H9 (cell line): Measurements from ENCODE around the gene PRPH2. TPM values are rescaled to one million over a fixed set of nuclear protein-coding genes. Genes with fewer than 3 reads are reported as not detected.

Experiments used
- DNase-seq: peaks from one replicate; pipeline ENCODE4 v3.0.0-alpha.2; 2017
- H2AFZ ChIP-seq: one replicate; pipeline ENCODE4 v1.6.1; 2013; ENCODE audit warnings: mild to moderate bottlenecking, low read length, control low read depth, moderate library complexity
- H2AK5ac ChIP-seq: 2 replicates; pipeline ENCODE4 v1.6.1; 2013; ENCODE audit warnings: low read length, control low read depth, mixed read lengths; ENCODE audit not compliant: insufficient read length
- H2BK120ac ChIP-seq: one replicate; pipeline ENCODE4 v1.6.1; 2013; ENCODE audit warnings: low read depth, mild to moderate bottlenecking, low read length, control low read depth, inconsistent platforms; ENCODE audit not compliant: poor library complexity, severe bottlenecking
- H2BK12ac ChIP-seq: 2 replicates; pipeline ENCODE4 v1.6.1; 2013; ENCODE audit warnings: low read length, control low read depth, mixed read lengths, low read depth; ENCODE audit not compliant: insufficient read length
- H2BK15ac ChIP-seq: 2 replicates; pipeline ENCODE4 v1.6.1; 2013; ENCODE audit warnings: low read depth, low read length, control low read depth
- H2BK20ac ChIP-seq: one replicate; pipeline ENCODE4 v1.6.1; 2013; ENCODE audit warnings: low read depth, mild to moderate bottlenecking, low read length, control low read depth, inconsistent platforms; ENCODE audit not compliant: poor library complexity, severe bottlenecking
- H2BK5ac ChIP-seq: 2 replicates; pipeline ENCODE4 v1.6.1; 2013; ENCODE audit warnings: low read length, control low read depth, mixed read lengths; ENCODE audit not compliant: insufficient read length
- H3K14ac ChIP-seq: 2 replicates; pipeline ENCODE4 v1.6.1; 2013; ENCODE audit warnings: low read length, control low read depth; ENCODE audit not compliant: insufficient read depth
- H3K18ac ChIP-seq: 2 replicates; pipeline ENCODE4 v1.6.1; 2013; ENCODE audit warnings: low read depth, mild to moderate bottlenecking, mixed read lengths, low read length, control low read depth; ENCODE audit not compliant: insufficient read length
- H3K23ac ChIP-seq: 2 replicates; pipeline ENCODE4 v1.6.1; 2013; ENCODE audit warnings: low read length, control low read depth, mixed read lengths, low read depth; ENCODE audit not compliant: insufficient read length
- H3K23me2 ChIP-seq: 2 replicates; pipeline ENCODE4 v1.6.1; 2013; ENCODE audit warnings: low read depth, mild to moderate bottlenecking, mixed read lengths, low read length, control low read depth; ENCODE audit not compliant: insufficient read length, poor library complexity, severe bottlenecking
- H3K27ac ChIP-seq: 2 replicates; pipeline ENCODE4 v1.5.1; 2013; ENCODE audit warnings: low read length, control low read depth, mixed read lengths, low read depth; ENCODE audit not compliant: insufficient read length
- H3K27me3 ChIP-seq: 2 replicates; pipeline ENCODE4 v1.6.1; 2013; ENCODE audit warnings: low read length, control low read depth, inconsistent platforms; ENCODE audit not compliant: insufficient read depth
- H3K4ac ChIP-seq: 2 replicates; pipeline ENCODE4 v1.6.1; 2013; ENCODE audit warnings: low read depth, mild to moderate bottlenecking, control low read depth, inconsistent platforms, low read length, moderate library complexity
- H3K4me1 ChIP-seq: 2 replicates; pipeline ENCODE4 v1.6.1; 2013; ENCODE audit warnings: low read length, control low read depth, inconsistent platforms; ENCODE audit not compliant: insufficient read depth
- H3K4me2 ChIP-seq: 2 replicates; pipeline ENCODE4 v1.6.1; 2013; ENCODE audit warnings: low read length, control low read depth, mixed read lengths; ENCODE audit not compliant: insufficient read length, insufficient read depth
- H3K56ac ChIP-seq: 2 replicates; pipeline ENCODE4 v1.6.1; 2013; ENCODE audit warnings: low read depth, mild to moderate bottlenecking, mixed read lengths, low read length, control low read depth; ENCODE audit not compliant: insufficient read length
- H3K79me1 ChIP-seq: 2 replicates; pipeline ENCODE4 v1.6.1; 2013; ENCODE audit warnings: low read depth, mild to moderate bottlenecking, moderate library complexity, low read length, control low read depth, inconsistent platforms; ENCODE audit not compliant: insufficient read depth, poor library complexity, severe bottlenecking
- H3K79me2 ChIP-seq: 2 replicates; pipeline ENCODE4 v1.6.1; 2013; ENCODE audit warnings: low read length, control low read depth, inconsistent platforms; ENCODE audit not compliant: insufficient read depth
- H3K9ac ChIP-seq: 2 replicates; pipeline ENCODE4 v1.6.1; 2013; ENCODE audit warnings: low read length, control low read depth, mixed read lengths; ENCODE audit not compliant: insufficient read length; ENCODE audit errors: extremely low read depth
- H3K9me3 ChIP-seq: one replicate; pipeline ENCODE4 v1.6.1; 2013; ENCODE audit warnings: low read depth, low read length, inconsistent platforms; ENCODE audit not compliant: control insufficient read depth
- H3T11ph ChIP-seq: one replicate; pipeline ENCODE4 v1.6.1; 2013; ENCODE audit warnings: mild to moderate bottlenecking, low read length, control low read depth, inconsistent platforms
- H4K20me1 ChIP-seq: one replicate; pipeline ENCODE4 v1.6.1; 2013; ENCODE audit not compliant: control insufficient read depth, insufficient read length, insufficient read depth
- H4K5ac ChIP-seq: 2 replicates; pipeline ENCODE4 v1.6.1; 2013; ENCODE audit warnings: low read depth, mild to moderate bottlenecking, mixed read lengths, low read length, control low read depth; ENCODE audit not compliant: insufficient read length
- H4K8ac ChIP-seq: replicated peaks from 2 replicates; pipeline ENCODE4 v1.6.1; 2013; ENCODE audit warnings: low read length, control low read depth, mixed read lengths, low read depth; ENCODE audit not compliant: insufficient read length
- H4K91ac ChIP-seq: 2 replicates; pipeline ENCODE4 v1.6.1; 2013; ENCODE audit warnings: low read depth, mild to moderate bottlenecking, moderate library complexity, mixed read lengths, low read length, control low read depth; ENCODE audit not compliant: insufficient read length
- H3K27ac Mint-ChIP-seq, 3 experiments: 2 replicates in 2 of 3; 3 replicates in 1 of 3; pipeline ENCODE4 v1.8.0; 2020 to 2021; ENCODE audit warnings: mixed read lengths in 3 of 3, mild to moderate bottlenecking in 1 of 3, moderate library complexity in 1 of 3
- H3K27me3 Mint-ChIP-seq: 2 replicates; pipeline ENCODE4 v1.8.0; 2021; ENCODE audit warnings: low read depth, mild to moderate bottlenecking, moderate library complexity, mixed read lengths
- H3K36me3 Mint-ChIP-seq, 3 experiments: 2 replicates in 2 of 3; 3 replicates in 1 of 3; pipeline ENCODE4 v1.8.0; 2020 to 2021; ENCODE audit warnings: low read depth in 3 of 3, mixed read lengths in 3 of 3; ENCODE audit not compliant: insufficient read depth in 1 of 3
- H3K4me1 Mint-ChIP-seq, 2 experiments: 2 replicates each; pipeline ENCODE4 v1.8.0; 2020; ENCODE audit warnings: mixed read lengths in 2 of 2
- H3K4me3 Mint-ChIP-seq, 2 experiments: 2 replicates in 1 of 2; 3 replicates in 1 of 2; pipeline ENCODE4 v1.8.0; 2020 to 2021; ENCODE audit warnings: mild to moderate bottlenecking in 2 of 2, mixed read lengths in 2 of 2, moderate library complexity in 1 of 2
- H3K9me3 Mint-ChIP-seq, 2 experiments: 2 replicates in 1 of 2; 3 replicates in 1 of 2; pipeline ENCODE4 v1.8.0; 2020; ENCODE audit warnings: mild to moderate bottlenecking in 2 of 2, mixed read lengths in 2 of 2, moderate library complexity in 1 of 2
- CTCF ChIP-seq: fragments of 200-600 bp; sonication (generic); conservative IDR thresholded peaks from 3 replicates; pipeline ENCODE4 v1.8.0; 2021; ENCODE audit warnings: antibody characterized with exemption, mild to moderate bottlenecking
- WGBS: extraction: QIAGEN DNeasy Blood & Tissue Kit; methylation state at CpG from one replicate; pipeline ENCODE4 v1.1.7; 2013; ENCODE audit warnings: missing lambda C conversion rate, low lambda C conversion rate, mixed read lengths; ENCODE audit not compliant: insufficient read length; ENCODE audit errors: extremely low coverage; 5-methylcytosine and 5-hydroxymethylcytosine counted together
- total RNA-seq: library from RNA; stranded (reverse); gene quantifications from 2 replicates; pipeline ENCODE4 v1.2.1, GENCODE V29; 2021

Gene PRPH2
- total RNA-seq, 1 experiment from 2014 or later: 0.31 TPM

GRCh38 chr6:42762950-42763349, 40.6 kb upstream of the PRPH2 start:
- H3K9me3 Mint-ChIP-seq: no peaks in the 10 kb centered on the region
- no peak overlapping the region for H3K4me3 Mint-ChIP-seq
- WGBS: no CpG with 5 or more reads among the region's 3 CpGs
- no peak overlapping the region for H3K9ac ChIP-seq
- DNase-seq: no peak
- no peaks in the 10 kb centered on the region for H3K9me3 ChIP-seq
- no peak overlapping the region for H3K27ac Mint-ChIP-seq
- H3T11ph ChIP-seq: no peak overlapping the region
- no peak overlapping the region for H3K4ac ChIP-seq
- H4K20me1 ChIP-seq: no peaks in the 10 kb centered on the region
- H2BK120ac ChIP-seq: no peak overlapping the region
- H3K56ac ChIP-seq: no peak overlapping the region
- H3K27me3 Mint-ChIP-seq: no peaks in the 10 kb centered on the region
- H4K5ac ChIP-seq: no peak overlapping the region
- no peak overlapping the region for H2AFZ ChIP-seq
- no peak overlapping the region for H3K4me2 ChIP-seq
- H3K4me1 Mint-ChIP-seq: peaks cover 28 to 30% of the 10 kb centered on the region in 2 experiments
- TF ChIP-seq CTCF: no peak
- no peak overlapping the region for H3K14ac ChIP-seq
- no peak overlapping the region for H3K23ac ChIP-seq
- H3K79me2 ChIP-seq: no peaks in the 10 kb centered on the region
- H3K27ac ChIP-seq: no peak overlapping the region
- H3K23me2 ChIP-seq: no peaks in the 10 kb centered on the region
- H2BK5ac ChIP-seq: no peak overlapping the region
- no peak overlapping the region for H4K8ac ChIP-seq
- peaks cover 0 to 22% (median 9%) of the 10 kb centered on the region in 3 experiments; a peak in 4 of 7 replicates for H3K36me3 Mint-ChIP-seq
- no peak overlapping the region for H2AK5ac ChIP-seq
- H3K4me1 ChIP-seq: peaks cover 9% of the 10 kb centered on the region; the same call in 1 of the 2 replicates
- H3K18ac ChIP-seq: no peak overlapping the region
- H2BK12ac ChIP-seq: no peak overlapping the region
- no peak overlapping the region for H2BK15ac ChIP-seq
- no peaks in the 10 kb centered on the region for H3K79me1 ChIP-seq
- H2BK20ac ChIP-seq: no peak overlapping the region
- H4K91ac ChIP-seq: no peak overlapping the region
- no peaks in the 10 kb centered on the region for H3K27me3 ChIP-seq
